NCI-H82 treated with DMSO at 0.1 percent for 48 hours (cell line): ENCODE results near the gene TEX54.

ENCODE experiments used
- DNase-seq: peaks from one replicate; lab custom pipeline; 2025; ENCODE audit not compliant: unreplicated experiment; lab: John Stamatoyannopoulos, UW

Gene TEX54

DNA sequence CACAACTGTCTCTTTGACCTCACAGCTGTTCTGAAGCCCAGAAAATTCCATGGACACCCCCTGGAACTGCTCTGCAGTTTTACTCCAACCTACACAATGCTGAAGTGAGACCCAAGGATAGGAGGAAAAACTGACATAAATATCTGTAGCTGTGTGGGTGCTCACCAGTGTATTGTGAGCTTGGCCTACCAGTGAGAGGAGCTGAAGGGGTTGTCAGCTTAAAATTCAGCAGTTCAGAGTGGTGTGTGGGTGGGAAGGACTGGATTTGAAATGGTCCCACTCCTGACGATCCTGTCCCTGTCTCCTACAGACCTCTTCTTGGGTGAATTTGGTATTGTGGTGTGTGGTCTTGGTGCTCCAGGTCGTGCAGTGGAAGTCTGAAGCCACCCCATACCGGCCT is 43.1 kb downstream of the TEX54 start:
- no peak for DNase-seq

DNA sequence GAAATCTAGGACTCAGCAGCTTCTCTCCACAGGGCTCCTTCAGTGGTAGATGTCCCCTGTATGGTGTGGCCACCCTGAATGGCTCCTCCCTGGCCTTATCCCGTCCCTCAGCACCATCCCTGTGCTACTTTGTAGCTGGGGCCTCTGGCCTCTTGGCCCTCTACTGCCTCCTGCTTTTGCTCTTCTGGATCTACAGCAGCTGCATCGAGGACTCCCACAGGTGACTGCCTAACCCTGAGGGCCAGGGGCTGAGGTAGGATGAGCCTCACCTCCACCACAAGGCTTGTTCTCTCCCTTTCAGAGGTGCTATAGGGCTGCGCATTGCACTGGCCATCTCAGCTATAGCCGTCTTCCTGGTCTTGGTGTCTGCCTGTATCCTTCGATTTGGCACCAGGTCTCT is 43.6 kb downstream of the TEX54 start:
- no peak for DNase-seq

DNA sequence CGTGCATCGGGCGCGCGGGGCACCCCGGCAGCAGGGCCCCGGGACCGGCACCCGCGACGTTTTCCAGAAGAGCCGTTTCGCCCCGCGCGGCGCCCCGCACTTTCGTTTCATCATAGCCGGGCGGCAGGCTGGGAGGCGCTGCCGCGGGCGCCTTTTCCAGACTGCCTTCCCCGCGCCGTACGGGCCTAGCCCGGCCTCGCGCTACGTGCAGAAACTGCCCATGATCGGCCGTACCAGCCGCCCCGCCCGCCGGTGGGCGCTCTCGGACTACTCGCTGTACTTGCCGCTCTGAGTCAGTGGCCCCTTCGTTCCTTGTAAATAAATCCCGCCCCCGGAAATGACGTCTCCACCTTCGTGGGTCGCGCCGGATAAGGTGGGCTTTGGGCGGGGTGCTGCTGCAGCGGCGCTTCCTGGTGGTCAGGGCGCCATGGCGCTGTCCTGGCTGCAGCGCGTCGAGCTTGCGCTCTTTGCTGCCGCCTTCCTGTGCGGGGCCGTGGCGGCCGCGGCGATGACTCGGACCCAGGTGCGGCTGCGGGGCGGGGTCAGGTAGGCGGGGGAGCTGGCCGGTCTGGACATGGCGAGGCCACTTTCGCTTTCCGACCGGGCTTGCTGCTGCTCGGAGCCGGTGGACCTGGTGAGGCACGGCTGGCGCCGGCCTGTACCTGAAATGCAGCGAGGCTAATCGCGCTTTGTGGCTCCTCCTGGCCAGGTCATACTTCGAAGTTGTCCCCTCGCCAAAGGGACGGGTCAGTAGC is 45.5 kb downstream of the TEX54 start, which contains the start of gene TMEM179B:
TSS of gene TMEM179B (plus strand) at position 398 of the 755 bp plus-strand sequence. CDS start at position 428, 30 bp downstream.
- DNase-seq = peak; percentile 88

DNA sequence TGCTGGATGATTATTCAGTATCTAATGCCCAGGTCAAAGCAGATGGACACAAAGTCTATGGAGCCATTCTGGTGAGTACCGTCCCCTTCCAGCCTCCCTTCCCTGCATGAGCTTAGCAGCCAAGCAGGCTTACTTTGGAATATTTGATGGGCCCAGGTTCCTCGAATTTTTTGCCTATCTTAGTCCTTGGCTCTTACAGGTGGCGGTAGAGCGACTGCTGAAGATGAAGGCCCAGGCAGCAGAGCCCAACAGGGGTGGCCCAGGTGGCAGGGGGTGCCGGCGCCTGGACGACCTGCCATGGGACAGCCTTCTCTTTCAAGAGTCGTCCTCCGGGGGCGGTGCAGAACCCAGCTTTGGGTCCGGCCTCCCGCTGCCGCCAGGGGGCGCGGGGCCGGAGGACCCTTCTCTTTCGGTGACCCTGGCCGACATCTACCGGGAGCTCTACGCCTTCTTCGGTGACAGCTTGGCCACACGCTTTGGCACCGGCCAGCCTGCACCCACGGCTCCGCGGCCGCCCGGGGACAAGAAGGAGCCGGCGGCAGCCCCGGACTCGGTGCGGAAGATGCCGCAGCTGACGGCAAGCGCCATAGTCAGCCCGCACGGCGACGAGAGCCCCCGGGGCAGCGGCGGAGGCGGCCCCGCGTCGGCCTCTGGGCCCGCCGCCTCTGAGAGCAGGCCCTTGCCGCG is 46.2 kb downstream of the TEX54 start:
- DNase-seq = peak; percentile 53

DNA sequence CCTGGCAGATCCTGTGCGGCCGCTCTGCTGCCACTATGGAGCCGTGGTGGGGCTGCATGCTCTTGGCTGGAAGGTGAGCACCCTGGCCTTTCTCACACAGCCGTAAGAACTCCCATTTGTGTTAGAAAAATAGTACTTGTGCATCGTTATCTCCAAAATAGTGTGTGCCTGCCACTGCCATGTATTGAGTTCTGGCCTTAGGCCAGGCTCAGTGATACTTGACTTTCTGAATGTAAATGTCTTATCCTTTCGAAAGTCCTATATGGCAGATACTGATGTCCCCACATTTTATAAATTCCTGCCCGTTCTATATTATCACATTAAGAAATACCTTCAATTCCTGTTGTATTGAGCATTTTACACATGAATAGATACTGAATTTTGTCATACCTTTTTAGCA is 49.9 kb downstream of the TEX54 start:
- no peak for DNase-seq
